ENCODE data around the gene GPC1.

GPC1 gene

DNA sequence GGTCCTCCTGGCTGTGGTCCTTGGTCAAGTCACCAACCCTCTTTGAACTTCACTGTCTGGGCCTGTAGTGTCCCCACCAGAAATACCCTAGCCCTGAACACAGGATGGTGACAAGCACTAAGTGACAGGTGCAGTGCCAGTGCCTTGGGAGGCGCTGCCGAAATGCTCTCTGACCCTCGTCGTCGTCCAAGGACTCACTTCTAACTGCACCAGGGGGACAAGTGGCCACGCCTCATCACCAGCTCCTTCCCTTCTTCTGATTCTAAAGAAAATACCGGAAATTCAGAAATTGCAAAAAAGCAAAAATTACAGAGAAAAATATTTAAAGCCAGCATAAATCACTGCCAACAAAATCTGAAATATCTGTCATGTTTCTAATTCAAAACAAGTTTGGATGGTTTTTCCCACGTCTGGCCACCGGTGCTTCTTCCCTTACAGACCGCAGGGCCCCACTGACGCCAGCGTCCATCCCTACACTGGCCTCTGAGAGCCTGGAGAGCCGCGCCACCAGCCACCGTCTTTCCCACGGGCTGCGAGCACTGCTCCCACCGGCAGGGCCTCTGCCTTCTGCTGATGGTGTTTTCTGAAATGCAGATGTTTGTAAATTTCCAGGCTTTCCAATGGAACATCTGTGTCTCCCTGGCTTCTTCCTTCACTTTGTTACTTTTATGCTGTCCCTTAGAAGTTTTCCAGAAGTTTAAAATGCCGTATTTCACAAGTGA, 37.4 kb upstream of the GPC1 start:
- no peak for DNase-seq

DNA sequence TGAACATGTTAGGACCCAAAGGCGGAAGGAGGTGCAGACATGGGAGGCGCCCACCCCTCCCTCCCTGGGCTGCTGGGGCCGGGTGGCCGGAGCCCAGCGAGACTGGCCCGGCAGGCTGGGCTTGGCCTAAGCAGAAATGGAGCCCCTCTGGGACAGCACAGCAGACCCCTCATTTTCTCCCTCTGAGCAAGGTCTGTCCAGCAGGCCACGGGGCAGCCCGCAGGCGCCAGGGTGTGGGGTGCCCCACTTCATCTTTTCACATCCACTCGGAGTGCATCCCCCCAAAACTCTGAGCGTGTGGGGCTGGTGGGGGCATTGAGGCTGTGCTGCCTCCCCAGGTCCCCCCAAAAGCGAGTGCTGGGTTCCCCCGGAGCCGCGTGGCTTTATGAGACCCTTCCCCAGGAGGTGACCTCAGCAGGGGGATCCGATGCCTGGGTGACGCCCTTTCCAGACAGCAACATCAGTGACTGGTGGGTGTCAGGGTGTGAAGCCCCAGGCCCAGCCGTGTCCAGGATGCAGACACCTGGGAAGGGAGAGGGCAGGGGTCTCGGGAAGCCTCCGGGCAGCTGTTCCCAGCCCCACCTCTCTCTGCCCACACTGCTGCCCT, 36.7 kb upstream of the GPC1 start:
- DNase-seq = no peak

- DNase-seq = no peak
Measured at GRCh38 chr2:240399419-240400324, 35.8 kb upstream of the GPC1 start.

DNA sequence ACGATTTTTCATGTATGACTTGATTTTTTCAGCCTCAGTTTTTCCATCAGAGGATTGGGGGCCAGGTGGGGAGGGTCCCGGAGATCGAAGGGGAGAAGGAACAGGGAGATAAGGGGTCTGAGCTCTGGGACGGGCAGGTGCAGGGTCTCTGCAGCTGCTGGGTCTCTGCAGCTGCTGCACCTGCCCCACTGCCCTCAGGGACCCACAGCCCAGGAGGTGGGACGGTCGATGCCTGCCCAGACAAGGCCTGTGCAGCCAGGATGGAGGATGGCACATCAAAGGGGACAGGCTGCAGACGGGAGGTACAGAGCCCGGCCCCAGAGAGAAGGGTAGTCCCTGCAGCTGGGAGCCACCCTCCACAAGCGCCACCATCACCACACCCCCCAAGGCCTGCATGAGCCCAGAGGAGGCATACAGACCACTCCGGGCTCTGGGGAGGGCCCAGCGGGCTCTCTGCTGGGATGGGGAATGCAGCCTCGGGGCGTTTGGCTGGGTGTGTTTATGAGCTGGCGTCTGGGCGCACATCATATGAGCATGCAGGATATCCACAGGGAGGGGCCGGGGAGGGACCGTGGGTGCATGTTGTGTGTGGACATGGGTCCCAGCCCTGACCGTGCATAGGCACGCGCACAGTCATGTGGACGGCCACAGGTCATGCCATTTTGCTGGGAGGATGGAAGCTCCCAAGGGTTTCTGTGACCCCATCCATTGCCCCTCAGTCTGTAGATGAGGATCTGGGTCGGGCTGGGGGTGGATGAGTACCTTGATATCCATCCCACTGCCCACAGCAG, 34.9 kb upstream of the GPC1 start:
- DNase-seq = no peak

GRCh38 chr2:240401308-240401707, 34.2 kb upstream of the GPC1 start:
- no peak for DNase-seq

DNA sequence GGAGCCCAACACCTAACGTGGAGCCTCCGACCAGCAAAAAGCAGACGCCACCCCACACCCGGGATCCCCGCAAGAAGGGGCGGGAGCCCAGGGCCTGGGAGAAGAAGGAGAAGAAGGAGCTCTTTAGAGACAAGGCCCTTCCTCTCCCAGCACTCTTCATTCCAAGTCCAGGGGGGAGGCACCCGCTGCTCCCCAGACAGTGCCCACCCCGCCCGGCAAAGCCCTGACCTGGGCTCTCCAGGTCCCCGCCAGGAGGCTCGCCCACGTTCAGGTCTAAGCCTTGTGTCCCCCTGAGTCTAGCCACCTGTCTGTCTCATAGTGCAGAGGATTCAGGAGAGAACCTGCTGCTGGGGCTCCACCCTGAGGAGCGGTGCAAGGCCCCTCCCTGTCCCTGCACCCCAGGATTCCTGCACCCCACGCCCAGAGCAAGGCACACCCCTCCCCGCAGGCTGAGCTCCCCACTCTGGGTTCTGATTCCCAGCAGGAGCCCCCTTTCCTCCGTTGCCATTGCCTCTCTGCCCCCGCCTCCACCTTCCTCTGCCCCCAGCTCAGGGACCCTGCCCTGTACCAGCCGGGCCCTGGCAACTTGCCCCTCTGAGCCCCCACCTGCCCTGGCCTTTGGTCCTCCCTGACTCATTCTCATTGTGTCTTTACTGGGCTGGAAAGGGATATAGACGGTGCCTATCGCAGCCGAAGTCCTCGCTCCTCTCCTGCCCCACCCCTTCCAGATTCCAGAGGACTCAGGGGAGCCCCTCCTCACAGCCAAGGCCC, 33.5 kb upstream of the GPC1 start:
- DNase-seq = no peak

DNA sequence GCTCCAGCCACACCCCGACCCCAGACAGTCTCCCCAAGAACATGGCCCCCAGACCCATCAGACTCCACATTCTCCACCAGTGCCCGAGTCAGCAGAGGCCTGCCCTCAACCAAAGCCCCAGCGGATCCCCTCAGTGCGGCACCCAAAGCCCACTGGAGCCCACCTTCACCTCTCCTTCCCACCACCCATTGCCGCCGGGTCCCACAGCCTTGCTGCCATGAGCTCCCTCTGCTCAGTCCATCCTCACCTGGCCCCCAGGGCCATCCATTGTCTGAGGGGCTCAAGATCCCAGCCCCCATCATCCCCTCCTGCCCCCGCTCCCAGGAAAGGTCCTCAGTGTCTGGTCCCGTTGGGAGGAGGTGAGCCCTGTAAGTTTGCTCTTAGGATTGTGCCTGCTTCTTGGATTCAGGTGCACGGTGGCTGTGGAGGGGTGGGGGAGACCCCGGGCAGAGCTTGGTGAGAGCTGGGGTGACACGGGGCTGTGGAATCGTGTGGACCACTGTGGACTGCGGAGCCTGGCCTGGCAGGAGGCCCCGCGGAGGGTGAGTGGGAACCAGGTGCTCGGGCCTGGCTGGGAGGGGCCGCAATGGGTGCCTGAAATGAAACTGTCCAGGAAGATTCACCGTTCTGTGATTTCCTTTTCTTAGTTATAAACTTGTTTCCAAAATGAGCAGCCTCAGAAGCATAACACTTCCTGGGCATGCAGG, 32.7 kb upstream of the GPC1 start:
- no peak for DNase-seq

DNA sequence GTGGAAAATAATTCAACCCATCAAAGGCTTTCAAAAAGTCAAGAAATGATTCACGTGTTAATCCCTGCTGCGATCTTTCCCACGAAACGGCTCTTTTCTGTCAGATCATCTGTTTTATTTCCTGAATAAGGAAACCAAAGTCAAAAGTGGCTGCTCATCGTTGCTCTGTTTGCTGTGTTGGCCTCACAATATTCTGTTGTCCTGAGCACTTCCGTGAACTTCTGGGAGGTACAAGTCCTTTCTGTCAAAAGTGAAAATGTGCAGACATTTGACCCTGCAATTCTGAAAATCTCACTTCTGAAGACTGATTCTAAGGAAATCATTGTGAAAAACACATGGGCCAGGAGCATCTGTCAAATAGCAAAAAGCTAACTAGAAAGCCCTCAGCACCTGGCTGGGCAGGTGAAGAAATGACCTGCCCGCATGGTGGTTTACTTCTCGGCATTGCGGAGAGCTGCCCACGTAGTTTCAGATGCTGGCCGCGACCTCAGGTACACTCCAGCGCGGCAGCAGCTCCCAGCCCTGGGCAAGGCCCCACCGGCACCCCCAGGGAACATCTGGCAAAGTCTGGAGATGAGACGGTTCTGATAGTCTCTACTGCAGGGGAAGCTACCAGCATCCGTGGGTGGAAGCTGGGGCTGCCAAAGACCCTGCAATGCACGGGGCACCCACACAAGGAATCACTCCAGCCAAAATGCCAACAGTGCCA, 31.9 kb upstream of the GPC1 start:
- DNase-seq = no peak

GRCh38 chr2:240404174-240404852, 31.1 kb upstream of the GPC1 start:
- DNase-seq = no peak

DNA sequence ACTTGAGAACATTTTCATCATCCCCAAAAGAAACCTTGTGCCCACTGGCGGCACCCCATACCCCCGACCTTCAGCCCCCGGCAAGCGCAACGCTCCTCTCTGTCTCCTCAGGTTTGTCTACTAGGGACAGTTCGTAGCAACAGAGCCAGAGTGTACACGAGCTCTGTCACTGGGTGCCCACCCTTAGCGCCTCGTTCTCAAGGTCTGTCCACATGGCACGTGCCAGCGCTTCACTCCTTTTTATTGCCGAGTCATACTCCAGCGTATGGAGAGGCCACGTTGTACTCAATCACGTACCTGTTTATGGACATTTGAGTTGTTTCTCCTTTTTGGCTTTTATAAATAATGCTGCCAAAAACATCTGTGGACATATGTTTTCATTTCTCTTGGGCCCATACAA, 30.3 kb upstream of the GPC1 start:
- no peak for DNase-seq

DNA sequence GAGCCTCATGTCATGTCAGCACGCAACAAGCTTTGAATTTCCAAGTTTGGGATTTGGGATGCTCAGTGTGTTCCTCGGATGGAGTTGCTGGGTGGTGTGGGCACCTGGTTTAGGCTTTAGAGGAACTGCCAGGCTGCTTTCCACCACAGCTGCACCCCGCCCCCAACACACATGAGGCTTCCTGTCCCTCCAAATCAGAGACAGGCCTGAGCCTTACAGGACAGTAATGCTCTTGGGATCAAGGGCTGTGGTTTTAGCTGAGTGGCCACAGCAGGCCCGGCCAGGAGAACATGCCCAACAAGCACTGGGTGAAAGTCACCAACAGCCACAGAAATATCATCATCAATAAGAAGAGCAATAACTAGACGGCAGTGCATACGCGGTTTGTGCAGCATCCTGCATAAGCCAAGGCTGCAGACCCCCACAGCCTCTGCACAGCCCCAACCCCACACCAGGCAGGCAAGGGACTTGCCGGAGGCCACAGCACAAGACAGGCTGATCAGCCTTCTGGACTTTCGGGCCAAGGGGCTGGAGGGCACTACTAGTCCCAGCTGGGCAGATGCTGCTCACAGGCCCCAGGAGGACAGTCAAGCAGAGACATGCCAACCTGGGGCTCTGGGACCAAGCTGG, 29.7 kb upstream of the GPC1 start:
- DNase-seq = no peak

GRCh38 chr2:240407090-240407489, 28.4 kb upstream of the GPC1 start:
- no peak for DNase-seq

GRCh38 chr2:240410004-240410403, 25.5 kb upstream of the GPC1 start:
- no peak for DNase-seq

- DNase-seq = no peak
Measured at GRCh38 chr2:240410808-240411207, 24.7 kb upstream of the GPC1 start.

DNA sequence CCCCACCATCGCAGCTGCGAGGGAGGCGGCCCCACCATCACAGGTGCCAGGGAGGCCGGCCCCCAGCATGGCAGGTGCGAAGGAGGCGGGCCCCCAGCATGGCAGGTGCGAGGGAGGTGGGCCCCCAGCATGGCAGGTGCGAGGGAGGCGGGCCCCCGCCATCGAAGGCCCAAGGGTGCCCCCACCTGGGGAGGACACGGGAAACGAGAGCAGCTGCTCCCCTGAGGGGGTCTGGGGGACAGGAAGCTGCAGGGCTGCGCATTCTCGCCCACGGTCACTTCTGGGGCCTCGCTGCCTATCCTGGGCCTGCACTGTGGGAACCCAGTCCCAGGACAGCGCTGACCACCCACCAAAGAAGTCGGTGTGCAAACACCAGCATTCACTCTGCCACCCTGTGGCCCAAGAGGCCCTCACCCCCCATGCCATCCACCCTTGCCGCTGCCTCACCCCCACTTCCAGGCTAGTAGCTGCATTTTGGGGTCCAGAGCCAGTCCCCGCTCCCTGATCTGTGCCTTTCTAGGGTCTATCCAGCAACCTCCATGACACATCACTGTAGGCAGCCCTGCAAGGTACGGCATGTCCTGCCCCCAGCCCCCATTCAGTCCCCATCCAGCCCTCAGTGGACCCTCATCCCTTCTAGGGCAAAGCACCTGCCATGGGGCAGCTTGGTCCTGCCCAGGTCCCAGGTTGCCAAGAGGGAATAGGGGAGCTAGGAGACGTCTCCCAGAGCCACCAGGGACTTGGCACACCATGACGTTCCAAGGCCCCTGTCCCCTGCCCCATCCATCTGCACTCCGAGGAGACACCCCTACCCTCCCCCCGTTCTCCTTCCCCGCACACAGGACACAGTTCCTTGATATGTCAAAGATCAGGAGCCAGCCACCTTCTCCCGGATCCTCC, 24.0 kb upstream of the GPC1 start:
- DNase-seq = no peak

DNA sequence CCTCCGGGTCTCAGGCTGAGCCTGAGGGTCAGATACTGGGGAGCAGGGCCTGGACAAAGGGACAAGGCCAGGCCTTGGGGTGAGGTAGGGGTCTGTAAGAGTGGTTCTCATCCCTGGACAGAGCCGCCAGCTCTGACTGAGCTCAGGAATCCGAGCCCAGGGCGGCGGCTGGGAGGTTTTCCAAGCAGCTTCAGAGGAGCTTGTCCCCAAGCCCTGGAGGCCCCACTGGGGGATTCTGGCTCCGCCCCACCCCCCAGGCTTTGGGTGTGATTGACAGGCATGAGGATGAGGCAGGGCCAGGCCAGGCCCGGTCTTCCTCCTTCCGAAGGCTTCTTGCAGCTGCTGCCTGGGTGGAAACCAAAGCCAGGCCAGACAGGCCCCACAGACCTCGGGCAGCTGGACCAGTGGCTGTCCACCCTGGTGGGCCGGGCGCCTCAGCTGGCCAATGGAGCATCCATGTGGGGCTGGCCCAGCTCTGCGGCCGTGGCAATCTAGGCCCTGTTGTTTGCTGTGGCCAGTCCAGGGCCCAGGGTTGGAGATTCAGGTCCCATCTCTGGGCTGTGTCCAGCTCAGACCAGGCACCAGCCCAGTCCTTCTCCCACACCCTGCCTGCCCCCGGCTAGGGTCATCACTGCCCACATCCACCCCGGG, 23.1 kb upstream of the GPC1 start:
- DNase-seq = no peak

DNA sequence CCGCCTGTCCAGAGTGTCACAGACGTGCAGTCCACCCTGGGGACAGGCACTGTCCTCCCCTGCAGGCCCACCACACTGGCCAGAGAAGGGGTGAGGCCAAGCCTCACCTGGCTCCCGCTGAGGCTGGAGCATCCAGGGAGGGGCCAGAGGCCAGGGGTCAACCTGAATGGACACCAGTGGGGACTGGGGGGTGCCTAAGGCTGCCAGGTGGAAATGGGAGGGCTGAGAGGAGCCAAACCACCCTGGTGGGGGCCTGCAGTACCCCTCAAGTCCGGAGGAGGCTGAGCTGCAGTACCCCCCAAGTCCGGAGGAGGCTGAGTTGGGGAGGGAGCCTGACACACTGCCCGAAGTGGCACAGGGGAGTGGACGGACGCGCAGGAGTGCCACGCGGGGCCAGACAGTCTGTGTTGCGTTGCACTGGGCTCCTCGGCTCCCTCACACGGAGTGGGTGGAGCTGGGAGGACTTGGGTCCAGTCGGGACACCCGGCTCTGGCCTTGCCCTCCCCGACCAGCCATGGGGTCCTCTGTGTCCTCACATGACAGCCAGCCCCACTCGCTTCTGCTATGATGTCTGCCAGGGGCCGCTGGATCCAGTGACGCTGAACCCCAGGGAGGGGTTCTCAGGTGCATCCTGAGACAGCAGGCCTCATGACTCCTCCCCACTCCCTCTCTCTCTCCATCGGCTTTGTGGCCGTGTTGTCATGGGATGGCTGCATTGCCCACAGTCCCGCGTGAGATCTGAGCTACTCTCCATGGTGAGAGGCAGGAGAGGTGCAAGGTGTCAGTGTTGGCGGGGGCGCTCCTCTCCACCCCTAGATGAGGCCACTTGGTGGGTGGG, 22.3 kb upstream of the GPC1 start:
- DNase-seq = no peak
